ENCODE measurements around the gene NANOS1. TPM values are rescaled to one million over a fixed set of nuclear protein-coding genes. Genes with fewer than 3 reads are reported as not detected.
"Not testable (repeated sequence)": the region's sequence is repeated elsewhere in the genome, so short reads cannot be mapped to it uniquely, and the experiment has no call there.

Gene NANOS1
- polyA plus RNA-seq, 1 donor = 1.9 TPM

DNA sequence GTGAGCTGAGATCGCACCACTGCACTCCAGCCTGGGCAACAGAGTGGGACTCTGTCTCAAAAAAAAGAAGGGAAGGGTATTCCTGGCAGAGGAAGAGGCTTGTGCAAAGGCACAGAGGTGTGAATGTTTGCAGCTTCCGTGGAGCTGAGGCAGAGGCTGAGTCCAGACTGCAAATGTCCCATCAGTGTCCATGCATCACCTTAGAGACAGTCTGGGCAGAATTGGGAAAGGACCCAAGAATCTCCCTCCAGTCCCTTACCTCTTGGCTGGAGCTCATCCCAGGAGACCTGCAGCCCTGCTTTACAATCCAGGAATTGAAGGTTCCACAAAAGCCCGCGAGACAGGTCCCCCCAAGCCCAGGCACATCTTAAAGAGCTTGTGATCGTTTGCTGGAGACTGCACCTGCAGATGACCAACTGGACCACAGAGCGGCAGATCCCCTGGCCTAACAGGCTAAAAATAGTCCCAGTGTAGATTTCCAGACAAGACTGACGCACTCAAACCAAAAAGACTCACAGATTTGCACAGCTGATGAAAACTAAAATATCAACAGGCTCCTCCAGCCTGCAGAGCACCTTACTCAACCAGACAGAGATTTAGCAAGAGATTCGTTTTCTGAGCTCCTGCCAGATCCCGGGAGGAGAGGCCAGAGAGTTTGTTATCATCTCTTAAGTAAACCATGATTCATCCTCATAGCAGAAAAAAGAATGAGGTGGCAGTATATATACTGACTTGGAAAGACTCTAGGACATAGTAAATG, 22.9 kb upstream of the NANOS1 start:
- no peak overlapping the region for H3K27ac ChIP-seq (ENCODE audit: low read length)
- H3K36me3 ChIP-seq (ENCODE audit: control insufficient read depth, insufficient read depth, low read length) = no peaks in the 10 kb centered on the region
- DNase-seq = peak in 1 of 2 donors; percentile 37
- WGBS (ENCODE audit: insufficient coverage, low lambda C conversion rate) = no CpG with 5 or more reads among the region's 9 CpGs
- peaks cover 4% of the 10 kb centered on the region for H3K4me1 ChIP-seq (ENCODE audit: control insufficient read depth, insufficient read depth, low read length)
- H3K27me3 ChIP-seq (ENCODE audit: control insufficient read depth, insufficient read depth, low read length) = peaks cover 2% of the 10 kb centered on the region
- H3K9me3 ChIP-seq (ENCODE audit: control insufficient read depth, low read depth, low read length) = no peaks in the 10 kb centered on the region
- no peak overlapping the region for H3K4me3 ChIP-seq (ENCODE audit: low read length)

DNA sequence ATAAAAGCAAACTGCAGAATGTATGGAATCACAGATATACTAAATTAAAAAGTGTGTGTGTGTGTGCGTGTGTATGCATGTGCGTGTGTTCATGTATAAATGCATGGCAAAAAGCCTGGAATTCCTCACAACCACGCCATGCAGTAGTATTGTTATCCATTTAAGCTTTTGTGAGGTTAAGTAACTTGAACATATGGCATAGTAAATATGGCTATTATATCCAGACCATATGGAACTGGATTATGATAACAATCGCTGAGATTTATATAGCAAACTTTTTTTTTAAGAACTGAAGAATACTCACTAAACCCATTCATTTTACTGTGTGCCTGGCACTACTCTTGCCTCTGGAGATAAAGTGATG, 22.3 kb upstream of the NANOS1 start:
- no peaks in the 10 kb centered on the region for H3K36me3 ChIP-seq (ENCODE audit: control insufficient read depth, insufficient read depth, low read length)
- 28% methylated on average over 3 of the region's 4 CpGs for WGBS (ENCODE audit: insufficient coverage, low lambda C conversion rate)
- peaks cover 2% of the 10 kb centered on the region for H3K27me3 ChIP-seq (ENCODE audit: control insufficient read depth, insufficient read depth, low read length)
- peaks cover 4% of the 10 kb centered on the region for H3K4me1 ChIP-seq (ENCODE audit: control insufficient read depth, insufficient read depth, low read length)
- no peak for DNase-seq
- no peak overlapping the region for H3K4me3 ChIP-seq (ENCODE audit: low read length)
- H3K27ac ChIP-seq (ENCODE audit: low read length) = no peak overlapping the region
- H3K9me3 ChIP-seq (ENCODE audit: control insufficient read depth, low read depth, low read length) = no peaks in the 10 kb centered on the region

- Histone ChIP-seq H3K27me3 (ENCODE audit: control insufficient read depth, insufficient read depth, low read length) (peaks cover 5% of the 10 kb centered on the region), H3K4me3 (ENCODE audit: low read length) (no peak overlapping the region), H3K4me1 (ENCODE audit: control insufficient read depth, insufficient read depth, low read length) (no peaks in the 10 kb centered on the region), H3K9me3 (ENCODE audit: control insufficient read depth, low read depth, low read length) (no peaks in the 10 kb centered on the region), H3K36me3 (ENCODE audit: control insufficient read depth, insufficient read depth, low read length) (no peaks in the 10 kb centered on the region), H3K27ac (ENCODE audit: low read length) (no peak overlapping the region)
- WGBS (ENCODE audit: insufficient coverage, low lambda C conversion rate) = no CpG with 5 or more reads among the region's 2 CpGs
- DNase-seq = no peak
These were observed 8.9 kb upstream of the NANOS1 start for GRCh38 chr10:119020627-119020946.

GRCh38 chr10:119022846-119023552, 6.5 kb upstream of the NANOS1 start:
- Histone ChIP-seq H3K36me3 (ENCODE audit: control insufficient read depth, insufficient read depth, low read length) (no peaks in the 10 kb centered on the region), H3K27me3 (ENCODE audit: control insufficient read depth, insufficient read depth, low read length) (peaks cover 5% of the 10 kb centered on the region), H3K4me3 (ENCODE audit: low read length) (no peak overlapping the region), H3K27ac (ENCODE audit: low read length) (no peak overlapping the region), H3K9me3 (ENCODE audit: control insufficient read depth, low read depth, low read length) (no peaks in the 10 kb centered on the region), H3K4me1 (ENCODE audit: control insufficient read depth, insufficient read depth, low read length) (no peaks in the 10 kb centered on the region)
- DNase-seq = no peak
- no CpG with 5 or more reads among the region's 8 CpGs for whole genome bisulfite sequencing (ENCODE audit: insufficient coverage, low lambda C conversion rate)

DNA sequence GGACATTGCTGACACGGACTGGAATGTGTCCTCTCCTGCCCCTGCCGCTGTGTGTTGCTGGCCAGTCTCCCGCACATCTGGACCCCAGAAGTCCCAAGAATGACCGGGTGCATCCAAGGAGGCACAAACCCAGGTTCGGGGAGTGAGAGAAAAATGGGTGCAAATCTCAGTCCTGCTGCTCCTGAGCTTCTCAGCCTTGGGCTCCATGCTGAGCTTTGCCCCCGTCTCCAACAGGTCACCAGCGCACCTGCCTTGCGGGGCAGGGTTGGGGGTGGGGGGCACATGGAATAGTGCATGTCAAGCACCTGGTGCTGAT, 6.0 kb upstream of the NANOS1 start:
- Histone ChIP-seq H3K36me3 (ENCODE audit: control insufficient read depth, insufficient read depth, low read length) (no peaks in the 10 kb centered on the region), H3K9me3 (ENCODE audit: control insufficient read depth, low read depth, low read length) (no peaks in the 10 kb centered on the region), H3K27me3 (ENCODE audit: control insufficient read depth, insufficient read depth, low read length) (peaks cover 5% of the 10 kb centered on the region), H3K4me3 (ENCODE audit: low read length) (no peak overlapping the region), H3K27ac (ENCODE audit: low read length) (no peak overlapping the region), H3K4me1 (ENCODE audit: control insufficient read depth, insufficient read depth, low read length) (no peaks in the 10 kb centered on the region)
- no peak for DNase-seq
- WGBS (ENCODE audit: insufficient coverage, low lambda C conversion rate) = no CpG with 5 or more reads among the region's 8 CpGs

DNA sequence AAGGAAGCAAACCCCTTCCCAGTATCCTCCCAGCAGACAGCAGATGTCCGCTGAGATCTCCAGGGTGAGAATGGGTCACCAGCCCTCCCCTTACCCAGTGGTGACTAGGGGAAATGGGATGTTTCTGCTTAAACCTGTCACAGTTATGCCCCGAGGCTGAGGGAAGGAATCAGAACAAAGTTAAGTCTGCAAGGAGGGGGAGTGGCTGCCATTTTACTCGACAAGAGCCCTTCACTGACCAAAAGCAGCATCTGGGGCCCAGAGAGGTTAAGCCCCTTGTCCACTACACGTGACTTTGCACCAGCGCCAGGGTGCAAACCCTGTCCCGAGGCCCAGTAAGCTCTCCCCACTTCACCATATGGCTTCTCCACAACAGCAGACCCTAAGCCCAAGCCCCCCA, 4.6 kb upstream of the NANOS1 start:
- WGBS (ENCODE audit: insufficient coverage, low lambda C conversion rate) = no CpG with 5 or more reads among the region's 6 CpGs
- no peak for DNase-seq
- H3K27ac ChIP-seq (ENCODE audit: low read length) = no peak overlapping the region
- no peaks in the 10 kb centered on the region for H3K4me1 ChIP-seq (ENCODE audit: control insufficient read depth, insufficient read depth, low read length)
- peaks cover 5% of the 10 kb centered on the region for H3K27me3 ChIP-seq (ENCODE audit: control insufficient read depth, insufficient read depth, low read length)
- no peaks in the 10 kb centered on the region for H3K9me3 ChIP-seq (ENCODE audit: control insufficient read depth, low read depth, low read length)
- no peak overlapping the region for H3K4me3 ChIP-seq (ENCODE audit: low read length)
- H3K36me3 ChIP-seq (ENCODE audit: control insufficient read depth, insufficient read depth, low read length) = no peaks in the 10 kb centered on the region

GRCh38 chr10:119025336-119025735, 4.2 kb upstream of the NANOS1 start:
- Histone ChIP-seq H3K4me3 (ENCODE audit: low read length) (no peak overlapping the region), H3K27ac (ENCODE audit: low read length) (no peak overlapping the region), H3K36me3 (ENCODE audit: control insufficient read depth, insufficient read depth, low read length) (no peaks in the 10 kb centered on the region), H3K4me1 (ENCODE audit: control insufficient read depth, insufficient read depth, low read length) (no peaks in the 10 kb centered on the region), H3K27me3 (ENCODE audit: control insufficient read depth, insufficient read depth, low read length) (peaks cover 5% of the 10 kb centered on the region), H3K9me3 (ENCODE audit: control insufficient read depth, low read depth, low read length) (no peaks in the 10 kb centered on the region)
- no CpG with 5 or more reads among the region's 7 CpGs for WGBS (ENCODE audit: insufficient coverage, low lambda C conversion rate)
- no peak for DNase-seq

DNA sequence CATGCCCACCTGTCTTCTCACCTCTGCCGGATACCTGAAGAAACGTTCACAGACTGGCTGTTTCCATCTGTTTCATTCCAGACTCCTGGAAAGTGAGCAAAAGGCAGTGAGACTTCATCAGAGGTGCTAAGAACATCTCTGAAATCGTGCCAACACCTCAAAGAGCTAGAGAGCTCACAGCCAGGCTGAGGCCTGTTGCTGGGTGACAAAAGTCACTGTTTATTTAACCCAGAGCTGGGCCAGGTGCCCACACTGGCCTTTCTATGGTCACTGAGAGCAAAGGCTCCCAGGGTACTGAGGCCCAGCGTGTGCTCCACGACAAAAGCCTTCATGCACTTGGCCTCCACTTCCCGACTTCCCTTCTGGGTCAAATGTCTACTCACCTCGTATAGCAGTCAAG, 3.7 kb upstream of the NANOS1 start:
- Histone ChIP-seq H3K4me1 (ENCODE audit: control insufficient read depth, insufficient read depth, low read length) (peaks cover 2% of the 10 kb centered on the region), H3K4me3 (ENCODE audit: low read length) (no peak overlapping the region), H3K36me3 (ENCODE audit: control insufficient read depth, insufficient read depth, low read length) (no peaks in the 10 kb centered on the region), H3K27me3 (ENCODE audit: control insufficient read depth, insufficient read depth, low read length) (peaks cover 5% of the 10 kb centered on the region), H3K9me3 (ENCODE audit: control insufficient read depth, low read depth, low read length) (no peaks in the 10 kb centered on the region), H3K27ac (ENCODE audit: low read length) (no peak overlapping the region)
- no peak for DNase-seq
- no CpG with 5 or more reads among the region's 7 CpGs for WGBS (ENCODE audit: insufficient coverage, low lambda C conversion rate)

DNA sequence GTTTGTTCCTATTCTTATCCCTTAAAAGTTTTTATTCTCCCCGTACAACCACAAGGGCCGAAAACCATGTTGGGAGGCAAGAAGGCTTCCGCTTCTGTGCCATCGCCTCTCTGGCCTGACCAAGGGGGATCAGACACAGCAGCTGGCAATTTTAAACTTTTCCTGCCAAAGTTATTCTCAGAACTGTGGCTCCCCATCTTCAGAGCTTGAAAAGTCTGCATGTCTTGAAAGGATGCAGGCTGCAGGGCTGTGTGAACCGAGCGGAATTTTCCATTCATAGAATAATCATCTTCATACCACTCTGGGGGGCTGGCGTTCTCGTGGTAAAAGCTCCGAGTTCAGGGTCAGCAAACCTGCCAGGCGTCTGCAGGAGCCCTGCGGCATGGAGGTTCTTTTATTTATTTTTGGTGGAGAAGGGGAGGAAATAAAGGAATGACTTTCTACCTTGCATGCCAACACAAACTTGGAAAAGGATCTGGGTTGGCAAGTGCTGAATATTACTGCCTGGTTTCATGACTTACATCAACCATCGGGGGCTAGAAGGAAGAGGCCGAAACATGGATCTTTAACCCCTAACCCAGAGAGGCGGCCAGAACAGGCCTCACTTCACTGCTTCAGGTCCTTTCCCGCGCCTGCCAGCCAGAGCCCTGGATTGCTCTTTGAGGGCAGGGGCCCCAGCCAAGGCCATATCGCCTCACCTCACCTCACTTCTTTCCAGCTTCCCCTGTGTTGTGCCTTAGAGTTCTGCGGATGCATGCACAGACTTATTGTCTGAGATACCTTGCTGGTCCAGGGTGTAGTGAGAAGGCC, 3.0 kb upstream of the NANOS1 start:
- Histone ChIP-seq H3K9me3 (ENCODE audit: control insufficient read depth, low read depth, low read length) (no peaks in the 10 kb centered on the region), H3K4me3 (ENCODE audit: low read length) (no peak overlapping the region), H3K27ac (ENCODE audit: low read length) (no peak overlapping the region), H3K36me3 (ENCODE audit: control insufficient read depth, insufficient read depth, low read length) (peaks cover under 1% of the 10 kb centered on the region), H3K27me3 (ENCODE audit: control insufficient read depth, insufficient read depth, low read length) (peaks cover 5% of the 10 kb centered on the region), H3K4me1 (ENCODE audit: control insufficient read depth, insufficient read depth, low read length) (peaks cover 3% of the 10 kb centered on the region)
- 85% methylated on average over 2 of the region's 18 CpGs for WGBS (ENCODE audit: insufficient coverage, low lambda C conversion rate)
- no peak for DNase-seq

GRCh38 chr10:119028445-119028899, 1.0 kb upstream of the NANOS1 start:
- H3K4me1 ChIP-seq (ENCODE audit: control insufficient read depth, insufficient read depth, low read length); DNase-seq; H3K36me3 ChIP-seq (ENCODE audit: control insufficient read depth, insufficient read depth, low read length); H3K27me3 ChIP-seq (ENCODE audit: control insufficient read depth, insufficient read depth, low read length); H3K9me3 ChIP-seq (ENCODE audit: control insufficient read depth, low read depth, low read length); H3K27ac ChIP-seq (ENCODE audit: low read length): not testable (repeated sequence)
- WGBS (ENCODE audit: insufficient coverage, low lambda C conversion rate) = 95% methylated on average over 2 of the region's 10 CpGs
- H3K4me3 ChIP-seq (ENCODE audit: low read length) = peak overlapping the region; percentile 38

Data from large intestine (tissue), 3 donors.